Hematopoietic multipotent progenitor cell treated with erythropoietin and hydrocortisone succinate and interleukin-3 and kit ligand, for 15 days (in vitro differentiated cells): ENCODE data around the gene DUSP15.

Experiments
- DNase-seq: peaks from one replicate; pipeline ENCODE4 v3.0.0-alpha.2; 2015; ENCODE audit warnings: low spot score

Gene DUSP15

GRCh38 chr20:31894980-31895675, 24.8 kb upstream of the DUSP15 start:
- no peak for DNase-seq

GRCh38 chr20:31890646-31891045, 20.3 kb upstream of the DUSP15 start:
- no peak for DNase-seq

- no peak for DNase-seq
These were observed 13.5 kb upstream of the DUSP15 start for GRCh38 chr20:31883829-31884228.

DNA sequence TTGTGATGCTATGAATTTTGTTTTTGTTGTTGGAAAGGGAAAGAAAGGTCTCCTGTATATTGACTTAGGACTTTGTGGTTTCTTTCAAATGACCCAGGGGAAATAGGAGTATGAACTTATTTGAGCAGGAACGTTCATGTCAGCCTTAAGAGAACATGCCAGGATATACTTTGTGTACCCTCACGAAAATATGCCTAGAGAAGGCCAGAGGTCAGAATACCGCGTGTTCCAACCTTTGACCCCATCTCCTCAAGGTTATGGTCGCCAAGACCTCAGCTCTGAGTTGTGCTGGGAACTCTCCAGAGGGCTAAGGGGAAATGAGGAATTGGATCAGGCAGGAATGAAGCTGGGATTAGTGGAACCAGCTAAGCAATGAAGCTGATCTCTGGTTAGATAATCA, 11.6 kb upstream of the DUSP15 start:
- DNase-seq: no peak

DNA sequence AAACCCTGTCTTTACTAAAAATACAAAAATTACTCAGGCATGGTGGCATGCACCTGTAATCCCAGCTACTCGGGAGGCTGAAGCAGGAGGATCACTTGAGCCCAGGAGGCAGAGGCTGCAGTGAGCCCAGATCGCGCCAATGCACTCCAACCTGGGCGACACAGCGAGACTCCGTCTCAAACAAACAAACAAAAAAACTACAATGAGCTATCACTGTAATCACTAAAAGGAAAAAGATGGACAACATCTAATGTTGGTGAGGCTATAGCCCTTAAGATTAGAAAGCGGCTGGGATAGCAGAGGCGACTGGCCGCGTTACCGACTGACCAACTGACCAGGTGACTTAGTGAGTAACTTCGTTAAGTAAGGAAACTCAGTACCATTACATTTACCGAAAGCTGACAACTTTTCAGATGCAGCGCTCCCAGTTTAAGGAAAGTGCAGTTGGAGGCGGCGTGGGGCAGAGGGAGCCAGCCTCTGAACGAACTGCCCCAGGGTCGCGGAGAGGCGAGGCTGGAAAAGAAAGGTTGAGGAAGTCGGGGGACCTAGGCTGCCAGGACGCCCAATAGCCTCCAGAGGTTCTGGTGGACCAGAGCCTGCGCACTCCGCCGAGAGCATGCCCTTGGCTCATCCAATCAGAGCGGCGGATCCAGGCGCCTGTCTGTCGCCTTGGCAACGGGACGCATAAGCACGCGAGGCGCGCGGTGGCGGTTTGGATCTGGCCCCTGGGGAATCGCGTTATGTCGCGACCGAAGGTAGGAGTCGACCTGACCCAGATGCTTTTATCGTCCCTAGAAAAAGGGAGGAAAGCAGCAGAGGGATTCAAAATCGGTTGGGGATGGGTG, 9.0 kb upstream of the DUSP15 start:
- DNase-seq: peak; percentile 77

DNA sequence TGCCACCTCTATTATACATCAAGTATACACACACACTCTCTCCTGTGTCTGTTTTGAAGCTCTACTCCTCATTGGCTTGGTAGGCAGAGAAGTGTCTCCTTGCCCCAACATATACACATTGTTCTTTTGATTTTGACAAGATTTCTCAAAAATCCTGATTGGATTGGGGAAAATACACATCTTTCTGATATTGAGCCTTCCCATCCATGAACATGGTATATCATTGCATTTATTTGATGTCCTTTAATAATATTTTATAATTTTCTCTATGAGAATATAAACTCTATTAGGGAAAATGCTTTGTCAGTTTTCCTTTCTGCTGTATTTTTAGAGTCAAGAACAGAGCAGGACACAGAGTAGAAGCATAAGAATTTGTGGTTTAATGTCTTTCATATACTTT, 7.4 kb upstream of the DUSP15 start:
- DNase-seq: no peak

DNA sequence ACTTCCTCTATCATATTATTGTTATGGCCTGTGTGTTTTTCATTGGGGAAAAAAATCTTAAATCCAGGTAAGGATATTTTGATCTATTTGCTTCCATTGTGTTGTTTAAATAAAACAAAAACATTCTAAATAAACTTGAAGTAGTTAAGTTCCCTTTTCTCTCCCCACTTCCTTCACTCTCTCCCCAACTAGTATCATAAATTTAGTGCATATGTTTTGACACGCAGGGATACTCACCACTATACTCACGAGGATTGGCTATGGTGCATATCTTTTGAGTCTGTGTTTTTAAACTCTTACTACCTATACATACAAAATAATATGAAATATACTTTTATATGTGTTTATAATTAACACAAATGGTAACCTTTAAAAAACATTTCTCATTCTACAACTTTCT, 5.3 kb upstream of the DUSP15 start:
- no peak for DNase-seq

DNA sequence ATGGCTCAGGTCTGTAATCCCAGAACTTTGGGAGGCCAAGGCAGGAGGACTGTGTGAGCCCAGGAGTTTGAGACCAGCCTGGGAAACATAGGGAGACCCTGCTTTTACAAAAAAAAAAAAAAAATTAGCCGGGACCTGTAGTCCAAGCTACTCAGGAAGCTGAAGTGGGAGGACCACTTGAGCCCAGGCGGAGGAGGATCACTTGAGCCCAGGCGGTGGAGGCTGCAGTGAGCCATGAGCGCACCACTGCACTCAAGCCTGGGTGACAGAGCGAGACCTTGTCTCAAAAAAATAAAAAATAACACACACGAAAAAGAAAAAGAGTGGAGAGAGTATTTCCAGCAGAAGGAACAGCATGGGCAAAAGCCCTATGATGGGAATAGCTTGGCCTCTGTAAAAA, 2.1 kb upstream of the DUSP15 start:
- no peak for DNase-seq

- no peak for DNase-seq
These were observed 1.3 kb upstream of the DUSP15 start for GRCh38 chr20:31871618-31871954.

GRCh38 chr20:31870726-31871617, 645 bp upstream of the DUSP15 start:
- DNase-seq: no peak

DNA sequence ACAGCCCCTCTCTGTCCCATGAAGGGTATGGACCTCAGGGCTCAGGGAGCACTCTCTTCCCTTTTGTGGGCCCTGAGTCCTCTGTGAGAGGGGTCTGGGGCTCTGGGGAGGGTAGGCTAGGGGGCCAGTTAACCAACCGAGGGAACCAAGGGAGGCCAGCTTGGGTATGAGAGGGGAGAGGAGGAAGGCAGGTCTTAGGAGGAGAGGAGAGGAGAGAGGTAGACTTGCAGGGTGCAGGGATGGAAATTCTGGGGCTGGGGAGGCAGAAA, 720 bp downstream of the DUSP15 start:
- DNase-seq: no peak

DNA sequence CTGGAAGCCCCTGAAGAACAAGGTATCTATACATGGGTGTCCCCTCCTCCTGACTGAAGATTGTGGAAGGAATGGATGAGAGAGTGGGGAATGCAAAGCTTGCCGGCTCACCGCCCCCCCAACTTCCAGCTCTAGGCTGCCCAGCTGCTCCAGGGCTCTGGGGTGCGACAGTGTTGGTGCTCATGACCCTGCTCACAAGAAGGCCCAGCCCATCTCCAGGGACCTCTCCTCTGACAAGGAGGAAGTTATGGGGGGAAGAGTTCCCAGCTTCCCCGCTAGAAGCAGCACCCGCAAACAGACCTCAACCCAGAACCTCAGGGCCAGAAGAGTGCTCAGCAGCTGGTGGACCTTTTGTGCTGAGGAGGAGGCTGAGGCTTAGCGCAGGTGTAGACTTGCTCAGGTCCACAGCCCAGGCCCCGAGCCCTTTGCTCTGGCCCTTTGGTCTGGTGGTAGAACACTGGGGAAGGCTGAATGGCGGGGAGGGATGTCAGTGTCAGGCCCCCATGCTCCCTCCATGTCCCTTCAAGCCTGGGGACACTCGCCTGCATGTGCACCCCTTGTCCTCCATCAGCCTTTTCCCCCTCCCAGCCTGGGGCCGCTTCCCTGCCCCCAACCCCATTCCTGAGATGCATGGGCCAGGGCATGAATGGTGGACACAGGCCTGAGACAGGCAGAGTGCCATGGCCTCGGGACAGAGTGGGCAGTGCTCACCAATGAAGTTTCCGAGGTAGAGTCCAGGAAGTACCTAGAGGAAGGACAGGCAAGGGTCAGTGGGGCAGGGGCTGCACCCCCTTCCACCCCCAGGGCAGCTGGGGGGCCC, 1.3 kb downstream of the DUSP15 start:
- DNase-seq: no peak

DNA sequence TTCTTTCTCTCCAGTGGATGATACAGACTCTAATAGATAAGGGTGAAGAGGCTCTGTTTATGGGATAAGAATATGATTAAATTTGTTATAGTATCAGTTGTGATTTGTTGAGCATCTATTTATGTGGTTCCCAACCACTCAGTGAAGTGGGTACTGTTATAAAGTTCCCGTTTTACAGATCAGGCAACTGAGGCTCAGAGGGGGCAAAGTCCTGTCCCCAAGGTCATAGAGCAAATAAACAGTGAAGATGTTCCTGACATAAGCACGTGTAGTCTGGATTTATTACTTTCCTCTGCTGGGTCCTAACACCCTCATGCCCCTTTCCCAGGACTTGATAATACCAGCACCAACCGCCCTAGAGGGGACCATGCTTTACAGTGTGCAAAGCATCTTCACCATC, 4.1 kb downstream of the DUSP15 start:
- no peak for DNase-seq

GRCh38 chr20:31864521-31865400, 5.6 kb downstream of the DUSP15 start:
- no peak for DNase-seq

DNA sequence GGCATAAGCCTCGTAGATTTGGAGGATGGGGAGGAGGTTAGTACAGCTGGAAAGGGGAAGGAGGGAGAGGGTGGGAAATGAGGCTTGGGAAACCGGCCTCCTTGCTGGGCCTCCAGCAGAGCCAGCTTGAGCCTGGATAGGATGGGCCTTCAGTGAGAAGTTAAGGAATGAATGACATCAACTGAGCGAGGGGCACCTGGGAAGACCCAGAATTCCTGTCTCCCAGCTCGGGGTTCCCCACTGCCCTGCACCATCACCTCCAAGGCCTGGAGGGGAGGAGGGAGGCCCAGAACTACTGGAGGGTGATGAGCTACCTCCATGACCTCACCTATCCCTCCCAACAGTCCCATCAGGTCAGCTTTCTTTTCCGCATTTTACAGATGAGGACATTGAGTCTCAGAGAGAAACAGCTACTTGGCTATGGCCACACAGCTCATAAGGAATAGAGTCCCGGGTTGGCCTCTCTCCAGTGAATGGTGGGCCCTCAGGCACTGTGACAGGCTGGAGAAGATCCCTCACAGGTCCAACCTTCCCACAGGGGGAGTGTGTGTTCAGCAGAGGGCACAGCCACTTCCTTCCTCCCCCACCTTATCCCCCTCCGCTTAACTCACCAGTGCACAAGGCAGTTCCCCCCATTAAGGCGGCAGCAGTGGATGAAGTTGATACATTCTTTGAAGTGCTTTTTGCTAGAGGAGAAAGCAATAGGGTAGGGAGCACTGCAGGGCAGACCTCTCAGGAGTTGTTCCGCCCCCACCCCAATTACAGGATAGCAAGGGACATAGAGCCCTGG, 6.8 kb downstream of the DUSP15 start:
- no peak for DNase-seq

GRCh38 chr20:31862506-31862905, 7.8 kb downstream of the DUSP15 start:
- no peak for DNase-seq

DNA sequence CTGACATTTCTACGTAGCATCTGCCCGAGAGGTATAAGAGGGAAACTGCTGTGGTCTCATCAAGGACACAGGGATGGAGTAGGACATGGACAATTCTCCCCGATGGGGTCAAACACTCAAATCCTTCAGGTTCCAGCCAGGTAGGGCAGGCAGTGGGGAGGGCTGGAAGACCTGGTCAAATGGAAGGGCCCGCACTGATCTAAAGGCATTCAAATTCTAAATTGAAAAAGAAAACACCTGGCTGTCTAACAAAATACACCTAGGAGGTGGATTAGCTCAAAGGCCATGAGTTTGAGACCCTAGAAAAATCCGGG, 8.2 kb downstream of the DUSP15 start:
- no peak for DNase-seq

DNA sequence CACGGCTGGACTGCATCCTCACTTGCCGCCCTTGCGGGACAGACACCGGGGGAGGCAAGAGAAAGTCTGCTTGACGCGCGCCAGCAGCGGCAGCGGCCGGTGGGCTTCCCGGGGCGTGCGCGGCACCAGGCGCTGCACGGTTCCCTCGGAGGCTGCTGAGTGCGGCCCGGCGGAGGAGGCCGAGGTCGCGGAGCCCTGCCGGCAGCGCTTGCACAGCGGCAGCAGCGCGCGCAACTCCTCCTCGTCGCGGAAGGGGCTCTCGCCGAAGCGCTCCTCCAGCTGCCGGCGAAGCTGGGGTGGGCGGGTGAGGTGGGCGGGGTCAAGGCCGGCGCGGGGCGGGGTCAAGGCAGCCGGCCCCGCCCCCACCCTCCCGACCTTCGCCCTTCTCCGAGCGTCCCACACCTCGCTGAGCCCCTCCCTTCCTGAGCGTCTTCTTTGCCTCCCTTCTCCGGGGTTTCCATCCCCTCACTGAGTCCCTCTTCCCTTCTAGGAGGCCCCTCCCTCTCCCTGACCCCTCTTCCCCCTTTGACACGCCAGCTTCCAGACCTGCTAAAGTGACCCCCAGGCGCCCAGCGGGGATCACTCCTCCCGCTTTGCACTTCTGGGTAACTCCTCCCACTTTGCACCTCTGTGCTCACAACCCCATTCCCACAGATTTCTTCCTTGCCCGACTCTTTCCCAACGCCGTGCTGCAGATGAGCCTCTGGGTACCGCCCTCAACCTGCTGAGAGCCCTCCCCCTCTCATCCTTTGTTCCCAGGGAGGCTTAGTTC, 8.8 kb downstream of the DUSP15 start:
- peak; percentile 5 for DNase-seq

DNA sequence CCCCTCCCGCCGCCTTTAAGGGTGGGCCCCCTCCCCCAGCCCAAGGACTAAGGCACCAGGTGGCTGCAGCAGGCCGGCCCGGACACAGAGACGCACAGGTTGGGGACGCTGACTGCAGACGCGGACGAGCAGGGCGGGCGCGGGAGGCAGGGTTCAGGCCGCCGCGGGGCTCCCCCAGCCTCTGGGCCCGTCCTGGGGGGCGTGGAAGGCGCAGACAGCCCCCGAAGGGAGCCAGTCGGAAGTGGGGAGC, 9.3 kb downstream of the DUSP15 start:
- no peak for DNase-seq
